Activated CD4-positive, alpha-beta T cell treated with anti-CD3 and anti-CD28 coated beads, Interleukin-2, amount 50 U/mL, for 1 hour (primary cell): ENCODE results near the gene MAP3K3.
A peak's percentile ranks its signal among the peaks of the same experiment; 100 is the strongest.

Experiments
- DNase-seq: peaks from one replicate; pipeline ENCODE4 v3.0.0-alpha.2; 2020

The MAP3K3 gene

GRCh38 chr17:63621684-63622573 lies at the start of gene MAP3K3:
Gene MAP3K3, plus strand, starts transcription at chr17:63622417. Its CDS starts 343 bp downstream, at chr17:63622760.
- DNase-seq: peak; percentile 95

DNA sequence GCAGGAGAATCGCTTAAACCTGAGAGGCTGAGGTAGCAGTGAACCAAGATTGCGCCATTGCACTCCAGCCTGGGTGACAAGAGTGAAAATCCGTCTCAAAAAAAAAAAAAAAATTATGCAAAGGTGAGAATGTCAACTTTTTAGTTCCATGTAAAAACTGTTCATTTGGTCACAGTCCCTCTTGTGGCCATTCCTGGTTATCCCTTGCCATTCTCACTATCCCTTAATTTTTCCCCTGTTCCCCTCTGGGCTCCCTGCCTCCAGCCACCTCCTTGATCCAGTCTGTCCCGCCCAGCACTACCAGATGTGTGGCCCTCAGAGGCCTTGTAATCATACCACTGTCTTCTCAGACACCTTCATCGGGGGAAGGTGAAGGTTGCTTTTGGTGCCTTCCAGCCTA lies 48.6 kb upstream of the MAP3K3 start:
- no peak for DNase-seq

GRCh38 chr17:63578027-63578768 lies 44.0 kb upstream of the MAP3K3 start:
- no peak for DNase-seq

DNA sequence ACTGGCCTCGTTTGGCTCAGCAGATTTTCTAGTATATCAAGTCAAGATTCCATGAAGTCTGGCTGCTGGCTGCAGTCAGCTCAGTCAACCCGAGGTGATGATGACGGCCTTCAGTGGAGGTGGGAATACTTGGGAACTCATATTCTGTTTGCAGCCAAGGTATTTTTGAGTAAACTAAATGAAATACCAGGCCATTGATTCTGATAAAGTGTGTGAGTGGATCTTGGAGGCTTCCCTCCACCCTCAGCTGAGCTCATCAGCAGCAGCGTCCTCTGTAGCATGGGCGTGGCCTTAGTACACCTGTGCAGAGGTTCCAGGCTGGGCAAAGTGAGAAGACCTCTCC lies 43.5 kb upstream of the MAP3K3 start:
- no peak for DNase-seq

DNA sequence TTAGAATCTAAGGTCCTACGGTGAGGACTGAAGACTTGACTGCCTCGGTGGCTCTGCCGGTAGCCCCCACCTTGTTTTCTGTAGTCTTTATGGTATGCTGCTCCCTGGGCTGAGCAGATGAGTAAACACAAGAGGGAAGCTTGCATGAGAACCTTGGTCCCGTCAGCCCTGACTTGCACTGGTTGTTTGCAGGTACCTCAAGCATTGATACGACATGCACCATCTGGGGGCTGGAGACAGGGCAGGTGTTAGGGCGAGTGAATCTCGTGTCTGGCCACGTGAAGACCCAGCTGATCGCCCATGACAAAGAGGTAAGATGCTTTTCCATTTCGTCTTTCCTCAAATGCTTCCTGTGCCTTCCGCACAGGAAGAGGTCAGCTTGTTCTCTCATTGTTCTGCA lies 42.6 kb upstream of the MAP3K3 start:
- no peak for DNase-seq

DNA sequence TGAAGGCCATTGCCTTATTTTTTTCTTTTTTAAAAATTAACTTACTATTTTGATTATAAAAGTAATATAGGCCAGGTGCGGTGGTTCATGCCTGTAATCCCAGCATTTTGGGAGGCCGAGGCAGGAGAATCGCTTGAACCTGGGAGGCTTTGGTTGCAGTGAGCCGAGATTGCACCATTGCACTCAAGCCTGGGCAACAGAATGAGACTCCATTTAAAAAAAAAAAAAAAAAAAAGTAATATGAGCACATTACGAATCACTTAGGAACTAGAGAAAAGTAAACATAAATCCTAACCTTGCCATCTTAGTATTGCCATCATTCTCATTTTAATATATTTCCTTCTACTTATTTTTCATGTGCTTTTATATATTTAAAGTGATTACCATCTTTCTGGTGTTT lies 34.4 kb upstream of the MAP3K3 start:
- DNase-seq: no peak

GRCh38 chr17:63588797-63589196 lies 33.4 kb upstream of the MAP3K3 start:
- DNase-seq: no peak

DNA sequence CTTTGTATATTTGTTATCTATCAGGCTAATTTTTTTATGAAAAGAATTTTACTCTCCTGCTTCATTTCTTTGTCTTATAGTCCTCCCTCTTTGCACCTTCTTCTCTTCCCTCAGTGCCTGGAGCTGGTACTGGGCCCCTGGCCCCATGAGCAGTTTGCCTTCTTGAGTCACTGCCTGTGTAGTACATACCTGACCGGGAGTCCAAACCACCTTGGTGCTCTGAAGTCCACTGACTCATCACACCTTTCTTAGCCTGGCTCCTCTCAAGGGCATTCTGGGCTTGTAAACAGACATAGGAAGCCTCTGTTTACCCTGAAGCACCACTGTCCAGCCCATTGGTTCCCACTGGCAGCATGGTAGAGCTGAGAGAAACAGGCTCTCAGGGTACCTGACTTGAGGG lies 32.6 kb upstream of the MAP3K3 start:
- DNase-seq: no peak

DNA sequence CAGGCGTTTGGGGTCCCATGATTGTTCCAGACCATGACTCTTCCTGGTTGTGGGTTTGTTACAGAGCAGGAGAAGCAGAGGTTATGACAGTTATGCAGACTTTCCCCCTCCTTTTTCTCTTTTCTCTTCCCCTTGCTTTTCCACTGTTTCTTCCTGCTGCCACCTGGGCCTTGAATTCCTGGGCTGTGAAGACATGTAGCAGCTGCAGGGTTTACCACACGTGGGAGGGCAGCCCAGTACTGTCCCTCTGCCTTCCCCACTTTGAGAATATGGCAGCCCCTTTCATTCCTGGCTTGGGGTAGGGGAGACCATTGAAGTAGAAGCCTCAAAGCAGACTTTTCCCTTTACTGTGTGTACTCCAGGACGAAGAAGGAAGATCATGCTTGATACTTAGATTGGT lies 29.4 kb upstream of the MAP3K3 start:
- no peak for DNase-seq

- DNase-seq: no peak
These were observed 27.1 kb upstream of the MAP3K3 start for GRCh38 chr17:63595132-63595531.

- no peak for DNase-seq
These were observed 25.2 kb upstream of the MAP3K3 start for GRCh38 chr17:63596856-63597586.

GRCh38 chr17:63598281-63598680 lies 23.9 kb upstream of the MAP3K3 start:
- DNase-seq: no peak

GRCh38 chr17:63600569-63601438 lies 21.4 kb upstream of the MAP3K3 start, which contains the start of gene TACO1:
Gene TACO1, plus strand, starts transcription at chr17:63600895. Its CDS starts 189 bp downstream, at chr17:63601084.
- DNase-seq: peak; percentile 77

GRCh38 chr17:63601439-63602371 lies 20.5 kb upstream of the MAP3K3 start:
- DNase-seq: no peak

- DNase-seq: peak; percentile 11
These were observed 12.2 kb upstream of the MAP3K3 start for GRCh38 chr17:63609816-63610573.

GRCh38 chr17:63610854-63611253 lies 11.4 kb upstream of the MAP3K3 start:
- DNase-seq: no peak

- no peak for DNase-seq
These were observed 10.9 kb upstream of the MAP3K3 start for GRCh38 chr17:63611354-63611753.

DNA sequence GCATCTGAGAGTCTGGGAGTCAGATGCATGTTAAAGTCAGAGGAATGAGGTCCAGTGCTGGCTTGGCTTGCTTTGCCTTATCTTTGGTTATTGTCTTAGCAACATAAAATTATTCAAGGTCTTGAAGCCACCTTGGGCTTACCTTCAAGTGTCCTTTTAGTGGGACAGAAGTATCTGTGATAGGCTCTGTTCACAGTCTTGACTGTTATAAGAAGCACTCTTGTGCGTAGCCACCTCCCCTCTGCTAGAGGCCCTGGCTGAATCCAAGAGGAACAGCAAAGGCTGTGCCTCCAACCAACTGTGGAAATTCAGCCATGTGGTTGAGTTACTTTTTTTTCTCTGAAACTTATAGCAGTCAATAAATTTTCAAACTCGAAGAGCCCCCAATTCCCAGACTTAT lies 8.6 kb upstream of the MAP3K3 start:
- no peak for DNase-seq

GRCh38 chr17:63621229-63621683 lies 961 bp upstream of the MAP3K3 start:
- DNase-seq: no peak
